ENCODE data around the gene CSNK1G2. TPM values are rescaled to one million over a fixed set of nuclear protein-coding genes. Genes with fewer than 3 reads are reported as not detected.

Gene CSNK1G2
- total RNA-seq, 1 experiment from 2014 or later = 100.0 TPM

- no peak overlapping the region for H4K91ac ChIP-seq (ENCODE audit: insufficient read length, low read depth, low read length)
- no peak overlapping the region for H3K27ac ChIP-seq (ENCODE audit: insufficient read length, low read depth, low read length)
- H3K23me2 ChIP-seq (ENCODE audit: insufficient read length, low read depth, low read length, poor library complexity, severe bottlenecking) = no peaks in the 10 kb centered on the region
- Mint-ChIP-seq H3K4me1 (no peaks in the 10 kb centered on the region), H3K36me3 (ENCODE audit: insufficient read depth in 1 of 3, low read depth in 3 of 3) (peaks cover 2 to 16% (median 16%) of the 10 kb centered on the region in 3 experiments; a peak in 5 of 7 replicates), H3K9me3 (no peaks in the 10 kb centered on the region), H3K27me3 (ENCODE audit: low read depth) (no peaks in the 10 kb centered on the region), H3K27ac (0 out of 7 replicates have a peak overlapping the region, but pooled peaks of 1 of the 3 experiments have one; percentile 47), H3K4me3 (no peak overlapping the region)
- peaks cover 2% of the 10 kb centered on the region; the same call in 1 of the 2 replicates for H3K79me2 ChIP-seq (ENCODE audit: insufficient read depth, low read length)
- DNase-seq = no peak
- WGBS (ENCODE audit: extremely low coverage, insufficient read length, low lambda C conversion rate) = no CpG with 5 or more reads among the region's 26 CpGs
- no peak overlapping the region for H2BK12ac ChIP-seq (ENCODE audit: insufficient read length, low read depth, low read length)
- no peak overlapping the region for H3K4me2 ChIP-seq (ENCODE audit: insufficient read depth, insufficient read length, low read length)
- H3K79me1 ChIP-seq (ENCODE audit: insufficient read depth, low read depth, low read length, poor library complexity, severe bottlenecking) = peaks cover 3% of the 10 kb centered on the region
- no peak overlapping the region for H4K8ac ChIP-seq (replicated peaks; ENCODE audit: insufficient read length, low read depth, low read length)
- no peak overlapping the region for H3K23ac ChIP-seq (ENCODE audit: insufficient read length, low read depth, low read length)
- no peak overlapping the region for H2BK120ac ChIP-seq (ENCODE audit: low read depth, low read length, poor library complexity, severe bottlenecking)
- H3K9me3 ChIP-seq (ENCODE audit: control insufficient read depth, low read depth, low read length) = no peaks in the 10 kb centered on the region
- no peak overlapping the region for H2BK15ac ChIP-seq (ENCODE audit: low read depth, low read length)
- no peak overlapping the region for H4K5ac ChIP-seq (ENCODE audit: insufficient read length, low read depth, low read length)
- H3K9ac ChIP-seq (ENCODE audit: extremely low read depth, insufficient read length, low read length) = no peak overlapping the region
- H4K20me1 ChIP-seq (ENCODE audit: control insufficient read depth, insufficient read depth, insufficient read length) = peaks cover 3% of the 10 kb centered on the region
- no peaks in the 10 kb centered on the region for H3K4me1 ChIP-seq (ENCODE audit: insufficient read depth, low read length)
- no peak overlapping the region for H3K18ac ChIP-seq (ENCODE audit: insufficient read length, low read depth, low read length)
- H2AFZ ChIP-seq (ENCODE audit: low read length) = no peak overlapping the region
- no peak overlapping the region for H2BK5ac ChIP-seq (ENCODE audit: insufficient read length, low read length)
- H2BK20ac ChIP-seq (ENCODE audit: low read depth, low read length, poor library complexity, severe bottlenecking) = no peak overlapping the region
- H3K14ac ChIP-seq (ENCODE audit: insufficient read depth, low read length) = no peak overlapping the region
- no peak overlapping the region for H3T11ph ChIP-seq (ENCODE audit: low read length)
- no peaks in the 10 kb centered on the region for H3K27me3 ChIP-seq (ENCODE audit: insufficient read depth, low read length)
- no peak overlapping the region for H2AK5ac ChIP-seq (ENCODE audit: insufficient read length, low read length)
- no peak for TF ChIP-seq CTCF (conservative IDR thresholded peaks at IDR 0.05)
- H3K4ac ChIP-seq (ENCODE audit: low read depth, low read length) = no peak overlapping the region
- H3K56ac ChIP-seq (ENCODE audit: insufficient read length, low read depth, low read length) = no peak overlapping the region
Measured at GRCh38 chr19:1967087-1967608, 26.2 kb downstream of the CSNK1G2 start.
